GM12872 (cell line): ENCODE data around the gene AAMP.

Experiments
- CTCF ChIP-seq: IDR thresholded peaks from 3 replicates; pipeline ENCODE4 v1.5.1; 2011; ENCODE audit warnings: low read depth, mild to moderate bottlenecking, low read length, moderate library complexity; ENCODE audit not compliant: insufficient read depth

Gene AAMP

GRCh38 chr2:218291318-218292047 is 21.5 kb upstream of the AAMP start:
- no peak for TF ChIP-seq CTCF

- TF ChIP-seq CTCF, result no peak
Measured at GRCh38 chr2:218290316-218291261, 20.7 kb upstream of the AAMP start.

DNA sequence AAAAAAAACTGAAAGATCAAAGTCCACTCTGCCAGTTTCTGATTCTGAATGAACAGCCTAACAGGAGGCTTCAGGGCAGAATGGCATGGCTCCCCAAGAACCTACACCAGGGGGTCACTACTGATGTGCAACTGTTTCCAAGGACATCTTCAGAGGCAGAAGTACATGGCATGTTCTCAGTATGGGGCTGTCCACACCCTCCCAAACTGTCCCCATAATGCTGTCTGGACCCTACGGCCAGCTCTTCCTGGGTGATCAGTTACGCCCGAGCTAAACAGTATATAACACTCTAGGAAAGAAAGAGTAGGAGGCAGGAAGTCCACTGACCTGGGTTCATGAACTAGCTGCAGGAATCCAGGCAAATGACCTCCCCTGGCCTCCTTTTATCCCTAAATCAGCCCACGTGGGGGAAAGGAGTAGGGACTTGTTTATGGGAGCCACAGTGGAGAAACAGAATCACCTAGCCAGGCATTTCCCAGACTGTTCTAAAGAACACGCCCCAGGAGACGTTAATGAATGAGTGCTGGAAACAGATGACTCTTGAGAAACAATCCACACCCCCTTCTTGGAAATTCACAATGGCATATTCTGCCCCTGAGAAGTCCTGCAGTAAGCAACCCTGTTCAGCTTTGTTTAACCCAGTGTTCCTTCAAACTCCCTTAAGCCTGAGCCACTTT is 19.8 kb upstream of the AAMP start:
- no peak for TF ChIP-seq CTCF

DNA sequence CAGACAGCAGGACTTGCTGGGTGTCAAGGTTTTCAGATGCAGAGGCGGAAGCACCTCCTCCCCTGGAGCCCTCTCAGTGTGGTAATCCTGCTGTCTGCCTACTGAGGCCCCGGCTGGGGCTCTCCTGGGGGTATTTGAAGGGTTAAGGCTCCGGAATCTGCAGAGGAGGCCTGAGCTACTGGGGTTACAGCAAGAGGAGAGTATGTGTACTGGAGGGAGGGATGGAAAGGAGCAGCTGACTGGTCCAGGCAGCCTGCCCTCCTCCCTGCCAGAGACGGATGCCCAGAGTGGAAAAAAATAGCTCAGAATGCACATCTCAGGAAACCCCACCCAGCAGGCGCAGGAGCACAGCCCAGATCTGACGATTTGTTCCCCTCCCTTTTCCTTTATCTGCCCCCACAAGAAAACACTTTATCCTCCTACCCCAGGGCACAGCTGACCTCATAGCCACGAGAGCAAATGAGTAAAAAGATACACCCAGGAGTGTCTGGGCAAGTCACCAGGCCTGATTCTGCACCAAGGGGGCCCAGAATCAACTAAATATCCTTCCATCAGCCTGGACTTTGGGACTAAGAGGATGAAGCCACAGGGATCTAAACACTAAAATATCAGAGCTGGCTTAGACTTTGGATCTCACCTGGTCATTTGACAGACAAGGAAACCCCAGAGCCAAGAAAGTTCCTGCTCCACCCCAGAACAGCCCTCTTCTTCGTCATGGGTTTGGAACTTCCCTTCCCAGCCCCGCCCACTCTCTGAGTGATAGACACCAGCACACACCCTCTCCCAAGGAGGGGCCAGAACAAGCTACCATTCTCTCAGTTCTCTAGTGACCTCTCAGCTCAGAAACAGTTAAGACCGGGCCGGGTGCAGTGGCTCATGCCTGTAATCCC is 16.9 kb upstream of the AAMP start:
- no peak for TF ChIP-seq CTCF

GRCh38 chr2:218285604-218286003 is 15.7 kb upstream of the AAMP start:
- no peak for TF ChIP-seq CTCF

GRCh38 chr2:218284106-218284811 is 14.3 kb upstream of the AAMP start:
- TF ChIP-seq CTCF, result no peak
